OCI-LY7 (cell line): ENCODE data around the gene DEXI. TPM values are rescaled to one million over a fixed set of nuclear protein-coding genes. Genes with fewer than 3 reads are reported as not detected.
A peak's percentile ranks its signal among the peaks of the same experiment; 100 is the strongest.
"Not testable (repeated sequence)": the region's sequence is repeated elsewhere in the genome, so short reads cannot be mapped to it uniquely, and the experiment has no call there.

Experiments used
- BruUV-seq: library from RNA; stranded (reverse); fragments of 400-500 nt; replicated peaks from 2 replicates; lab custom pipeline; 2021; lab: Mats Ljungman, UMichigan
- CTCF ChIA-PET: fragments of 300-600 bp; sonication (Branson Sonifier 250); formaldehyde crosslinking; loops from one replicate; lab custom pipeline; 2022; ENCODE audit warnings: antibody characterized with exemption; ENCODE audit not compliant: unreplicated experiment; lab: Charles Lee
- POLR2A ChIA-PET: fragments of 300-600 bp; sonication (Branson Sonifier 250); formaldehyde crosslinking; loops from one replicate; lab custom pipeline; 2022; ENCODE audit warnings: antibody characterized with exemption; lab: Charles Lee
- DNase-seq: peaks from one replicate; pipeline ENCODE4 v3.0.0-alpha.2; 2015; ENCODE audit warnings: low spot score
- H2AFZ ChIP-seq: fragments of 200-600 bp; sonication (generic), shearing (Covaris generic); 2 replicates; pipeline ENCODE4 v1.6.1; 2014; ENCODE audit warnings: mild to moderate bottlenecking, antibody characterized with exemption, low read length, moderate library complexity
- H3K27ac ChIP-seq: fragments of 200-600 bp; sonication (generic); 2 replicates; pipeline ENCODE4 v1.5.1; 2014; ENCODE audit warnings: mixed run types, low read depth, mild to moderate bottlenecking, moderate library complexity, low read length, inconsistent platforms; ENCODE audit not compliant: poor library complexity, severe bottlenecking
- H3K36me3 ChIP-seq: fragments of 200-600 bp; sonication (generic); 2 replicates; pipeline ENCODE4 v1.6.1; 2014; ENCODE audit warnings: mild to moderate bottlenecking, antibody characterized with exemption, low read length, moderate library complexity, mixed read lengths; ENCODE audit not compliant: insufficient read depth
- H3K4me1 ChIP-seq: fragments of 200-600 bp; sonication (generic); 2 replicates; pipeline ENCODE4 v1.5.1; 2014; ENCODE audit warnings: mild to moderate bottlenecking, low read length; ENCODE audit not compliant: insufficient read depth, poor library complexity, severe bottlenecking
- H3K4me2 ChIP-seq: fragments of 200-600 bp; sonication (generic); 2 replicates; pipeline ENCODE4 v1.6.1; 2014; ENCODE audit warnings: mild to moderate bottlenecking, low read length
- H3K4me3 ChIP-seq: fragments of 200-600 bp; sonication (generic); 2 replicates; pipeline ENCODE4 v1.5.1; 2014; ENCODE audit warnings: mild to moderate bottlenecking, low read depth, low read length; ENCODE audit not compliant: poor library complexity, severe bottlenecking
- H3K79me2 ChIP-seq: fragments of 200-600 bp; sonication (generic); 2 replicates; pipeline ENCODE4 v1.6.1; 2016; ENCODE audit warnings: low read depth, mild to moderate bottlenecking, low read length, moderate library complexity, mixed read lengths; ENCODE audit not compliant: insufficient read depth
- H3K9me2 ChIP-seq: fragments of 200-600 bp; sonication (generic); 2 replicates; pipeline ENCODE4 v1.6.1; 2016; ENCODE audit warnings: mild to moderate bottlenecking, low read length, mixed read lengths; ENCODE audit not compliant: insufficient read depth
- H3K9me3 ChIP-seq: fragments of 200-600 bp; sonication (generic); 2 replicates; pipeline ENCODE4 v1.6.1; 2014; ENCODE audit warnings: mild to moderate bottlenecking, mixed run types, low read length, mixed read lengths
- H4K20me1 ChIP-seq: fragments of 200-600 bp; sonication (generic); 2 replicates; pipeline ENCODE4 v1.6.1; 2014; ENCODE audit warnings: mild to moderate bottlenecking, antibody characterized with exemption, low read length, moderate library complexity, mixed read lengths; ENCODE audit not compliant: insufficient read depth
- CTCF ChIP-seq: fragments of 200-600 bp; sonication (generic); conservative IDR thresholded peaks from 2 replicates; pipeline ENCODE4 v1.5.1; 2014; ENCODE audit warnings: mild to moderate bottlenecking, antibody characterized with exemption, low read length, moderate library complexity, mixed read lengths
- EZH2phosphoT487 ChIP-seq: fragments of 200-600 bp; sonication (generic); IDR thresholded peaks from 2 replicates; pipeline ENCODE4 v1.6.1; 2018; ENCODE audit warnings: low read depth, borderline replicate concordance, mild to moderate bottlenecking, mixed run types, antibody characterized with exemption, low read length, moderate library complexity, mixed read lengths
- intact Hi-C: fragments of 100-400 bp; cut with micrococcal nuclease; formaldehyde crosslinking; loops from one replicate; pipeline ENCODE4 v1.10.0; 2022; ENCODE audit not compliant: unreplicated experiment
- total RNA-seq, 2 experiments: library from RNA; depleted of rRNA in 1 of 2; stranded (reverse); fragments of >200 nt in 1 of 2; shearing (Covaris generic) in 1 of 2; gene quantifications; 2 replicates each; pipeline ENCODE4 v1.2.3, GENCODE V29; 2014 to 2022

Gene DEXI
- total RNA-seq, 2 experiments from 2014 or later = 15.1 to 17.6 TPM

- Histone ChIP-seq H3K4me3 (no peak overlapping the region), H3K79me2 (no peaks in the 10 kb centered on the region), H3K4me2 (no peak overlapping the region), H3K4me1 (no peaks in the 10 kb centered on the region), H3K9me2 (no peaks in the 10 kb centered on the region), H4K20me1 (no peaks in the 10 kb centered on the region), H3K36me3 (peaks cover 30% of the 10 kb centered on the region), H3K27ac (no peak overlapping the region), H3K9me3 (no peaks in the 10 kb centered on the region), H2AFZ (no peak overlapping the region)
- no TSS peak for BruUV-seq
- CTCF ChIA-PET = interaction anchor here (1.0 to 1.3 kb wide), 3 partner anchors 12 to 37 kb away, joined by 3 to 18 read pairs (median 4); partner anchors contain the start of gene DEXI
- no peak for DNase-seq
- POLR2A ChIA-PET = no interaction called here
- intact Hi-C loops = no loop called here
- TF ChIP-seq EZH2phosphoT487 (no peak), CTCF (no peak)
Measured at GRCh38 chr16:10929853-10930754, 12.2 kb downstream of the DEXI start.

GRCh38 chr16:10929097-10929496, 13.2 kb downstream of the DEXI start:
- H3K79me2 ChIP-seq, DNase-seq, H3K9me2 ChIP-seq, H2AFZ ChIP-seq, H3K4me3 ChIP-seq, H4K20me1 ChIP-seq, H3K27ac ChIP-seq, CTCF ChIA-PET, H3K9me3 ChIP-seq, H3K4me1 ChIP-seq, POLR2A ChIA-PET, intact Hi-C loops, H3K4me2 ChIP-seq: not testable (repeated sequence)
- TSS peak; percentile 8 for BruUV-seq
- peaks cover 37% of the 10 kb centered on the region for H3K36me3 ChIP-seq

- intact Hi-C loops = no loop called here
- ChIA-PET CTCF (no interaction called here), POLR2A (interaction anchor here (0.6 kb wide), 1 partner anchor 107 kb away, joined by 3 read pairs; no protein-coding TSS in a partner anchor)
Measured at GRCh38 chr16:10927497-10928112, 14.7 kb downstream of the DEXI start.

More at GRCh38 chr16:10927497-10928112, 14.7 kb downstream of the DEXI start:
- Histone ChIP-seq H4K20me1 (no peaks in the 10 kb centered on the region), H3K9me3 (no peaks in the 10 kb centered on the region), H3K79me2 (no peaks in the 10 kb centered on the region), H3K27ac (no peak overlapping the region), H3K36me3 (peaks cover 44% of the 10 kb centered on the region), H3K9me2 (no peaks in the 10 kb centered on the region), H3K4me2 (no peak overlapping the region), H2AFZ (no peak overlapping the region), H3K4me1 (no peaks in the 10 kb centered on the region), H3K4me3 (no peak overlapping the region)
- TF ChIP-seq EZH2phosphoT487 (no peak), CTCF (no peak)
- no TSS peak for BruUV-seq
- no peak for DNase-seq
